Thyroid gland (tissue), 4 donors: ENCODE measurements around the gene GPR37. TPM values are rescaled to one million over a fixed set of nuclear protein-coding genes. Genes with fewer than 3 reads are reported as not detected.

Experiments used
- DNase-seq, 2 donors: peaks; one replicate each; pipeline ENCODE4 v3.0.0-alpha.2; 2019
- H3K27ac ChIP-seq, 3 donors: fragments of 200-600 bp; sonication (generic); 1 replicate in 2 of 3; 2 replicates in 1 of 3; pipeline ENCODE4 v1.5.1; 2016 to 2019; ENCODE audit warnings: mild to moderate bottlenecking in 1 of 3, moderate library complexity in 1 of 3
- H3K27me3 ChIP-seq: fragments of 200-600 bp; sonication (generic); one replicate; pipeline ENCODE4 v1.5.1; 2019
- H3K36me3 ChIP-seq, 2 donors: fragments of 200-600 bp; sonication (generic); one replicate each; pipeline ENCODE4 v1.5.1; 2016 to 2019
- H3K4me1 ChIP-seq, 2 donors: fragments of 200-600 bp; sonication (generic); one replicate each; pipeline ENCODE4 v1.5.1; 2017 to 2019
- H3K4me3 ChIP-seq, 3 donors: fragments of 200-600 bp; sonication (generic); replicated peaks in 1 of 3; 1 replicate in 2 of 3; 2 replicates in 1 of 3; pipeline ENCODE4 v1.5.1; 2016; ENCODE audit warnings: mild to moderate bottlenecking in 1 of 3
- H3K9me3 ChIP-seq: fragments of 200-600 bp; sonication (generic); one replicate; pipeline ENCODE4 v1.5.1; 2017
- POLR2A ChIP-seq, 2 donors: fragments of 450-650 bp; IDR thresholded peaks; one replicate each; pipeline ENCODE4 v1.6.1; 2017; ENCODE audit warnings: antibody characterized with exemption in 2 of 2, mild to moderate bottlenecking in 2 of 2, moderate library complexity in 1 of 2
- WGBS, 2 donors: methylation state at CpG; one replicate each; pipeline ENCODE4 v1.1.5; 2017; 5-methylcytosine and 5-hydroxymethylcytosine counted together
- intact Hi-C: fragments of 100-400 bp; cut with DNase I; formaldehyde crosslinking; loops from one replicate; pipeline ENCODE4 v1.15.1; 2023
- total RNA-seq, 4 donors: library from RNA; depleted of rRNA; stranded (reverse); fragments of >200 nt; gene quantifications; one replicate each; pipeline ENCODE4 v1.2.3, GENCODE V29; 2016
- TF ChIP-seq, protein P1 (sequence below), 6 experiments: fragments of 200-600 bp in 3 of 6; fragments of 450-650 bp in 3 of 6; sonication (generic) in 3 of 6; IDR thresholded peaks; one replicate each; pipeline ENCODE4 v1.5.1; 2016 to 2019; ENCODE audit warnings: antibody characterized with exemption in 6 of 6, mild to moderate bottlenecking in 2 of 6, inconsistent platforms in 1 of 6, moderate library complexity in 1 of 6

GPR37 gene
- total RNA-seq, 4 donors from 2014 or later, result 0.13 to 0.22 (median 0.20) TPM; not detected in 1

GRCh38 chr7:124716894-124717293 lies 48.7 kb downstream of the GPR37 start:
- Histone ChIP-seq H3K27me3 (no peaks in the 10 kb centered on the region), H3K36me3 (no peaks in the 10 kb centered on the region), H3K4me1 (no peaks in the 10 kb centered on the region), H3K27ac (no peak overlapping the region), H3K9me3 (no peaks in the 10 kb centered on the region), H3K4me3 (no peak overlapping the region)
- intact Hi-C loops, result no loop called here
- WGBS, 2 donors, result 90 to 91% methylated on average over 1 of the region's 1 CpG
- no peak for DNase-seq
- no peak for TF ChIP-seq POLR2A (IDR thresholded peaks at IDR 0.05)
- TF ChIP-seq, protein P1, sequence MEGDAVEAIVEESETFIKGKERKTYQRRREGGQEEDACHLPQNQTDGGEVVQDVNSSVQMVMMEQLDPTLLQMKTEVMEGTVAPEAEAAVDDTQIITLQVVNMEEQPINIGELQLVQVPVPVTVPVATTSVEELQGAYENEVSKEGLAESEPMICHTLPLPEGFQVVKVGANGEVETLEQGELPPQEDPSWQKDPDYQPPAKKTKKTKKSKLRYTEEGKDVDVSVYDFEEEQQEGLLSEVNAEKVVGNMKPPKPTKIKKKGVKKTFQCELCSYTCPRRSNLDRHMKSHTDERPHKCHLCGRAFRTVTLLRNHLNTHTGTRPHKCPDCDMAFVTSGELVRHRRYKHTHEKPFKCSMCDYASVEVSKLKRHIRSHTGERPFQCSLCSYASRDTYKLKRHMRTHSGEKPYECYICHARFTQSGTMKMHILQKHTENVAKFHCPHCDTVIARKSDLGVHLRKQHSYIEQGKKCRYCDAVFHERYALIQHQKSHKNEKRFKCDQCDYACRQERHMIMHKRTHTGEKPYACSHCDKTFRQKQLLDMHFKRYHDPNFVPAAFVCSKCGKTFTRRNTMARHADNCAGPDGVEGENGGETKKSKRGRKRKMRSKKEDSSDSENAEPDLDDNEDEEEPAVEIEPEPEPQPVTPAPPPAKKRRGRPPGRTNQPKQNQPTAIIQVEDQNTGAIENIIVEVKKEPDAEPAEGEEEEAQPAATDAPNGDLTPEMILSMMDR (IDR thresholded peaks at IDR 0.05), result no peak

- TF ChIP-seq, protein P1 (IDR thresholded peaks at IDR 0.05), result no peak
- no peak for TF ChIP-seq POLR2A (IDR thresholded peaks at IDR 0.05)
- H3K27me3 ChIP-seq, result no peaks in the 10 kb centered on the region
- H3K27ac ChIP-seq, result no peak overlapping the region
- intact Hi-C loops, result no loop called here
- H3K4me3 ChIP-seq, result no peak overlapping the region
- no peaks in the 10 kb centered on the region for H3K36me3 ChIP-seq
- H3K4me1 ChIP-seq, result no peaks in the 10 kb centered on the region
- DNase-seq, result no peak
- H3K9me3 ChIP-seq, result no peaks in the 10 kb centered on the region
- WGBS, 2 donors, result 75 to 78% methylated on average over 3 of the region's 3 CpGs
Observed at GRCh38 chr7:124713086-124713485, 52.5 kb downstream of the GPR37 start.

- Histone ChIP-seq H3K36me3 (no peaks in the 10 kb centered on the region), H3K4me1 (no peaks in the 10 kb centered on the region), H3K4me3 (no peak overlapping the region), H3K27me3 (no peaks in the 10 kb centered on the region), H3K9me3 (no peaks in the 10 kb centered on the region), H3K27ac (no peak overlapping the region)
- intact Hi-C loops, result no loop called here
- no peak for TF ChIP-seq POLR2A (IDR thresholded peaks at IDR 0.05)
- TF ChIP-seq, protein P1 (IDR thresholded peaks at IDR 0.05), result no peak
- DNase-seq, result no peak
Observed at GRCh38 chr7:124712017-124712416, 53.6 kb downstream of the GPR37 start.

- DNase-seq, result no peak
- H3K27ac ChIP-seq, result no peak overlapping the region
- no peaks in the 10 kb centered on the region for H3K27me3 ChIP-seq
- no peaks in the 10 kb centered on the region for H3K9me3 ChIP-seq
- H3K4me3 ChIP-seq, result no peak overlapping the region
- no peaks in the 10 kb centered on the region for H3K4me1 ChIP-seq
- no peaks in the 10 kb centered on the region for H3K36me3 ChIP-seq
- TF ChIP-seq POLR2A (IDR thresholded peaks at IDR 0.05), result no peak
- WGBS, 2 donors, result 67 to 77% methylated on average over 2 of the region's 2 CpGs
- intact Hi-C loops, result no loop called here
Observed at GRCh38 chr7:124702385-124702784, 63.2 kb downstream of the GPR37 start.

GRCh38 chr7:124701955-124702354 lies 63.6 kb downstream of the GPR37 start:
- Histone ChIP-seq H3K36me3 (no peaks in the 10 kb centered on the region), H3K27me3 (no peaks in the 10 kb centered on the region), H3K9me3 (no peaks in the 10 kb centered on the region), H3K27ac (no peak overlapping the region), H3K4me1 (no peaks in the 10 kb centered on the region), H3K4me3 (no peak overlapping the region)
- TF ChIP-seq, protein P1 (IDR thresholded peaks at IDR 0.05), result no peak
- no peak for TF ChIP-seq POLR2A (IDR thresholded peaks at IDR 0.05)
- DNase-seq, result no peak
- intact Hi-C loops, result no loop called here
- 77 to 78% methylated on average over 2 of the region's 2 CpGs for WGBS, 2 donors

GRCh38 chr7:124700655-124701054 lies 64.9 kb downstream of the GPR37 start:
- intact Hi-C loops, result no loop called here
- Histone ChIP-seq H3K36me3 (no peaks in the 10 kb centered on the region), H3K27me3 (no peaks in the 10 kb centered on the region), H3K27ac (no peak overlapping the region), H3K4me3 (no peak overlapping the region), H3K4me1 (no peaks in the 10 kb centered on the region), H3K9me3 (no peaks in the 10 kb centered on the region)
- DNase-seq, result no peak
- no peak for TF ChIP-seq POLR2A (IDR thresholded peaks at IDR 0.05)
- TF ChIP-seq, protein P1 (IDR thresholded peaks at IDR 0.05), result no peak
- 78 to 85% methylated on average over 3 of the region's 3 CpGs for WGBS, 2 donors
